Heart right ventricle (tissue), 16 donors: Measurements from ENCODE around the gene PTPRG. TPM values are rescaled to one million over a fixed set of nuclear protein-coding genes. Genes with fewer than 3 reads are reported as not detected.

Experiments
- ATAC-seq, 8 donors: fragments of 200-7000 bp; cut with Tn5 transposase; one replicate each; pipeline ENCODE4 v1.9.1; 2020; ENCODE audit warnings: mild to moderate bottlenecking in 8 of 8, moderate library complexity in 8 of 8, moderate number of reproducible peaks in 1 of 8
- DNase-seq, 2 donors: peaks; one replicate each; pipeline ENCODE4 v3.0.0-alpha.2; 2020
- H3K27ac ChIP-seq, 10 donors: fragments of 200-600 bp; sonication (generic) in 2 of 10; one replicate each; pipeline versions ENCODE4 v1.5.0 to v1.8.0; 2020 to 2022; ENCODE audit warnings: mild to moderate bottlenecking in 3 of 10
- H3K27me3 ChIP-seq, 7 donors: fragments of 200-600 bp; one replicate each; pipeline ENCODE4 v1.8.0; 2021 to 2022; ENCODE audit warnings: mild to moderate bottlenecking in 2 of 7
- H3K36me3 ChIP-seq, 9 donors: fragments of 200-600 bp; sonication (generic) in 1 of 9; one replicate each; pipeline versions ENCODE4 v1.5.0 to v1.8.0; 2020 to 2022; ENCODE audit warnings: mild to moderate bottlenecking in 2 of 9
- H3K4me1 ChIP-seq, 9 donors: fragments of 200-600 bp; sonication (generic) in 1 of 9; one replicate each; pipeline versions ENCODE4 v1.5.0 to v1.8.0; 2020 to 2022; ENCODE audit warnings: mild to moderate bottlenecking in 4 of 9
- H3K4me3 ChIP-seq, 10 donors: fragments of 200-600 bp; sonication (generic) in 2 of 10; one replicate each; pipeline versions ENCODE4 v1.5.0 to v1.8.0; 2020 to 2022; ENCODE audit warnings: mild to moderate bottlenecking in 7 of 10, moderate library complexity in 2 of 10
- H3K9me3 ChIP-seq, 11 donors: fragments of 200-600 bp in 10 of 11; sonication (generic) in 2 of 11; one replicate each; pipeline versions ENCODE4 v1.5.0 to v1.8.0; 2013 to 2022; ENCODE audit warnings: mild to moderate bottlenecking in 2 of 11, control low read depth in 1 of 11, moderate library complexity in 1 of 11
- WGBS, 2 donors: extraction: QIAGEN DNeasy Blood & Tissue Kit; methylation state at CpG; one replicate each; pipeline ENCODE4 v1.1.7; 2013; ENCODE audit warnings: inconsistent platforms in 1 of 2; 5-methylcytosine and 5-hydroxymethylcytosine counted together
- intact Hi-C, 10 donors: fragments of 100-400 bp; cut with DNase I; formaldehyde crosslinking; loops; one replicate each; pipeline versions ENCODE4 v1.11.1 to v1.14.2; 2022
- polyA plus RNA-seq, 2 donors: library from polyadenylated mRNA; stranded (reverse); fragments of 200-250 nt; gene quantifications; one replicate each; pipeline ENCODE4 v1.2.3, GENCODE V29; 2013
- total RNA-seq, 10 donors: library from RNA; stranded (reverse); fragmentation: NEBNext Ultra II Directional in 3 of 10; extraction: Animal tissue kit (Norgen Biotek cat#: 25700) in 3 of 10; gene quantifications; one replicate each; pipeline versions ENCODE4 v1.2.1 to v1.2.4, GENCODE V29; 2021 to 2023
- TF ChIP-seq, protein P1 (sequence below), 9 donors: fragments of 200-600 bp; sonication (generic) in 2 of 9; IDR thresholded peaks; one replicate each; pipeline versions ENCODE4 v1.5.0 to v1.8.0; 2021 to 2022; ENCODE audit warnings: antibody characterized with exemption in 9 of 9, mild to moderate bottlenecking in 5 of 9, moderate library complexity in 1 of 9
- donor health status: Arrhythmogenic right ventricular cardiomyopathy.
- donor health status: ischemic (EF 13 %, LVEDD 7.1; RV severe dilation, severe dysfunction).
- donor health status: healthy with polysubstance abuse.
- donor health status: DM: no; HTN: yes; CAD: no.
- donor health status: DM: no; HTN: no; CAD: no.
- donor health status: ischemic (EF 25% LVEDD 6.9; RV normal size, moderate dysfunction).
- donor health status: ischemic (EF 25% LVEDD 5.7; RV mildly dilated, moderate dysfunction).
- donor health status: healthy.
- donor health status: DM: yes; HTN: yes; CAD: no.
- donor health status: Ischemic cardiomyopathy.
- donor health status: ischemic (EF 35%, LVEDD 5.7; RV mildly dilated, moderate dysfunction).
- donor health status: nonischemic (EF 11% LVEDD 7.7; RV severe dilation, severe dysfunction).
- donor health status: DM: yes; HTN: yes; CAD: no.
- donor health status: PGD.
- donor health status: ischemic (EF 29% LVEDD 5.4; RV normal size, mild dysfunction).
- donor health status: nonischemic (EF 23%, LVEDD 6.1; RV moderate dilation, normal function).

PTPRG gene
- total and polyA plus RNA-seq, 12 donors, result 10.1 to 38.3 (median 32.6) TPM

DNA sequence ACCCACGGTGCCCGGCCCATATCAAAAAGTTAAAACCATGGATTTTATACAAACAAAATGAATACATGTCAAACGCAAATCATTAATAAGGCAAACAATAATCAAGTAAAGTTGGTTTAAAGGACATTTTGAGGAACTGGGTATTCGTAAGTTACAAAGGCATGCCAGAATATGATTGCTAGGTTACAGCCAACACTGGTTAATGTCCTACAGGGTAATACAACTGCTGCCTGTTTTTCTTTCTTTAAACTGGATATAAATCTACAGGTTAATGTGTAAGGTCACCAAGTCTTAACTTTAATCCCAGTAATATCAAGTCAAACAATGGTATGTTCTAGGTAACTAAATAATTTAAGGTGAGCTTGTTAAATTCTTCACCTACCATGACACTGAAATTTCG, 166.1 kb downstream of the PTPRG start:
- H3K36me3 ChIP-seq, result no peaks in the 10 kb centered on the region
- H3K27me3 ChIP-seq, result no peaks in the 10 kb centered on the region
- no peak for DNase-seq
- no peak overlapping the region for H3K4me3 ChIP-seq
- 93% methylated on average over 5 of the region's 5 CpGs for WGBS, 2 donors
- TF ChIP-seq, protein P1, sequence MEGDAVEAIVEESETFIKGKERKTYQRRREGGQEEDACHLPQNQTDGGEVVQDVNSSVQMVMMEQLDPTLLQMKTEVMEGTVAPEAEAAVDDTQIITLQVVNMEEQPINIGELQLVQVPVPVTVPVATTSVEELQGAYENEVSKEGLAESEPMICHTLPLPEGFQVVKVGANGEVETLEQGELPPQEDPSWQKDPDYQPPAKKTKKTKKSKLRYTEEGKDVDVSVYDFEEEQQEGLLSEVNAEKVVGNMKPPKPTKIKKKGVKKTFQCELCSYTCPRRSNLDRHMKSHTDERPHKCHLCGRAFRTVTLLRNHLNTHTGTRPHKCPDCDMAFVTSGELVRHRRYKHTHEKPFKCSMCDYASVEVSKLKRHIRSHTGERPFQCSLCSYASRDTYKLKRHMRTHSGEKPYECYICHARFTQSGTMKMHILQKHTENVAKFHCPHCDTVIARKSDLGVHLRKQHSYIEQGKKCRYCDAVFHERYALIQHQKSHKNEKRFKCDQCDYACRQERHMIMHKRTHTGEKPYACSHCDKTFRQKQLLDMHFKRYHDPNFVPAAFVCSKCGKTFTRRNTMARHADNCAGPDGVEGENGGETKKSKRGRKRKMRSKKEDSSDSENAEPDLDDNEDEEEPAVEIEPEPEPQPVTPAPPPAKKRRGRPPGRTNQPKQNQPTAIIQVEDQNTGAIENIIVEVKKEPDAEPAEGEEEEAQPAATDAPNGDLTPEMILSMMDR (IDR thresholded peaks at IDR 0.05), result no peak
- peaks cover 0 to 65% (median 29%) of the 10 kb centered on the region in 9 donors for H3K4me1 ChIP-seq
- H3K27ac ChIP-seq, result peak overlapping the region in 1 of 10 donors; percentile 26
- no peaks in the 10 kb centered on the region for H3K9me3 ChIP-seq
- intact Hi-C loops, result loop anchor here in 2 of 10 donors (5.0 to 10.0 kb wide), 2 partner anchors 120 to 153 kb away; no protein-coding TSS in a partner anchor
- ATAC-seq, result no peak

DNA sequence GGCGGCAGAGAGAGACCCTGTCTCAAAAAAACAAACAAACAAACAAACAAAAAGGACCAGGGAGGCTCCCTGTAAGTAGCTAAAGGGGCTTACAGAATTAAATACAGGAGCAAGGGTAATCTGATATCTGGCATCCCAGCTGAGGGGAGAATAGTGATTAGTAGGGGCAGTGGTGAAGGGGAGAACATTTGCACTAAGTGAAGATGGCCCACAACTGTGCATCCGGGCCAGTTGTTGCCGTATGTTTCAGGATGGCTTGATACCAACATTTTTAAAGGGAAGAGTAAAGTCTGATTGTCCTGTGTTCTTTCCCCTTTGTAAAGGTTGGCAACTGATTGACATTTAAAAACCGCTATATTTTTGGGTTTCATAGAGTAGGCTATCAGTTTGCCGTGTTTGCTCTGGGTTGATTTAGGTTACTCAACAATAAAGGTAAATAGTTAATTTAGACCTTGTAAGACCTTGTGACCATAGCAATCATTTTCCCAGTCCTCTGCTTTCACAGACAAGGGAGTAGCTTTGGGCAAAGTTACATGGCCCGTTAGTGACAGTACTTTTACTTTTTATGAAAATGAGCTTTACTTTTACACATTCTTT, 167.8 kb downstream of the PTPRG start:
- H3K27me3 ChIP-seq, result no peaks in the 10 kb centered on the region
- ATAC-seq, result no peak
- intact Hi-C loops, result loop anchor here in 2 of 10 donors (5.0 to 10.0 kb wide), 2 partner anchors 118 to 154 kb away; no protein-coding TSS in a partner anchor
- peak overlapping the region in 4 of 10 donors; percentile 1 to 56 (median 34) for H3K27ac ChIP-seq
- no peaks in the 10 kb centered on the region for H3K9me3 ChIP-seq
- peaks cover 10 to 71% (median 33%) of the 10 kb centered on the region in 9 donors for H3K4me1 ChIP-seq
- 75 to 77% methylated on average over 6 of the region's 6 CpGs for WGBS, 2 donors
- no peak for DNase-seq
- H3K4me3 ChIP-seq, result no peak overlapping the region
- TF ChIP-seq, protein P1 (IDR thresholded peaks at IDR 0.05), result no peak
- H3K36me3 ChIP-seq, result no peaks in the 10 kb centered on the region

DNA sequence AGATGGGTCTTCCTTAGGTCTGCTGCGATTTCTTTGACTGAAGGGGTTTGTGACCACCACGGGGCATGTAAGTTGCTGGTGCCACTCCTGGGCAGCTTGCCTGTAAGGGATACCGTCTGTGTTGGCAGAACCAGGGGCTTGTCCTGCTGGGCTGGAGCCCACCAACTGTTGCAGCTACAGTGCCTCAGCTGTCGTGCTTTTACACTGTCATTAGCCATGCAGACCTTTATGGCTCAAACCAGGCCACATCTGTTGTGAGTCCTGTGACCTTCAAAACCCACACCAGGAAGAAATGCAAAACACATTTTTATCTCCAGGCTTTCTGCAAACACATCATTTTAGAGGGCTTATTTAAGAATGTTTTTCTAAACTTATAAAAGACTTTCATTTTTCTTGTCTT, 168.7 kb downstream of the PTPRG start:
- Histone ChIP-seq H3K27me3 (no peaks in the 10 kb centered on the region), H3K9me3 (no peaks in the 10 kb centered on the region), H3K27ac (peak overlapping the region in 4 of 10 donors; percentile 16 to 56 (median 36)), H3K4me1 (peaks cover 10 to 78% (median 36%) of the 10 kb centered on the region in 9 donors), H3K36me3 (no peaks in the 10 kb centered on the region), H3K4me3 (no peak overlapping the region)
- TF ChIP-seq, protein P1 (IDR thresholded peaks at IDR 0.05), result no peak
- peak in 1 of 2 donors; percentile 4 for DNase-seq
- peak in 2 of 8 donors; percentile 20 to 36 for ATAC-seq
- intact Hi-C loops, result loop anchor here in 2 of 10 donors (5.0 to 10.0 kb wide), 2 partner anchors 115 to 168 kb away; partner anchors contain the start of gene PTPRG (in 1 of the 2)
- 47 to 60% methylated on average over 4 of the region's 4 CpGs for WGBS, 2 donors

DNA sequence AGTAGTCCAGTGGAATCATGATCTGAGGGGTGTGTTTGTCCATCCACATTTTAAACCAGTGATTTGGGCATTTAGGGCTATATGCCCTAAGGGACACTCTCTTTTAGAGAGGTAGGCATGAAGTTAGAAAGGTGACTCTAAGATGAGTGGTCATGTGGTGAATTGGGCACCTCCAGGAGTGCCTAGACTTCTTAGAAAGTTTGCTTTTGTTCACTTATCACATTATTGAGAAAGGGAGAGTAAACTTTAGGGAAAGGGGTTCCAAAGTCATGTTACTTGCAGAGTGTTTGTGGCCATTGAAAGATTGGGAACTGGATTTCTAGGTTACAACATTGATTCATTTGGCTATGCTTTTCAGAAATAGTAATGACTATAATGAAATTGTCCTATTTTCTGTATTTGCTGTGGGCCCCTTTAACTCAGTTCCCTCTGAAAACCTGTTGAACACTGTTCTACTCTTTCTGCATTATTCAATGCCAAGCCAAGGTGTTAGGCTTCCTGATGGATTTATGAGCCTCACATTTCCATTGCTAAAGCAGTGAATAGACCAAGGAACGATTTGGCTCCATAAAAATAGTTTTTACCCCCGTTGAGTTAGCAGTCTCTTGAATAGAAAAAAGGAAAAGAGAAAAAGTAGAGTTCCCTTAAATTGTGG, 169.3 kb downstream of the PTPRG start:
- Histone ChIP-seq H3K4me3 (no peak overlapping the region), H3K36me3 (no peaks in the 10 kb centered on the region), H3K27me3 (no peaks in the 10 kb centered on the region), H3K27ac (peak overlapping the region in 4 of 10 donors; percentile 17 to 56 (median 36)), H3K9me3 (no peaks in the 10 kb centered on the region), H3K4me1 (peaks cover 10 to 76% (median 36%) of the 10 kb centered on the region in 9 donors)
- ATAC-seq (no peak), DNase-seq (no peak)
- TF ChIP-seq, protein P1 (IDR thresholded peaks at IDR 0.05), result no peak
- 76 to 77% methylated on average over 2 of the region's 2 CpGs for WGBS, 2 donors
- intact Hi-C loops, result loop anchor here in 2 of 10 donors (5.0 to 10.0 kb wide), 2 partner anchors 114 to 168 kb away; partner anchors contain the start of gene PTPRG (in 1 of the 2)
